ENCODE data around the gene STRN3. TPM values are rescaled to one million over a fixed set of nuclear protein-coding genes. Genes with fewer than 3 reads are reported as not detected.

STRN3 gene
- total and polyA plus RNA-seq, 10 of the 15 experiments (the other 5 are each of a cell fraction or from before 2014, with no cell fraction given): 7.8 to 27.9 (median 14.1) TPM

DNA sequence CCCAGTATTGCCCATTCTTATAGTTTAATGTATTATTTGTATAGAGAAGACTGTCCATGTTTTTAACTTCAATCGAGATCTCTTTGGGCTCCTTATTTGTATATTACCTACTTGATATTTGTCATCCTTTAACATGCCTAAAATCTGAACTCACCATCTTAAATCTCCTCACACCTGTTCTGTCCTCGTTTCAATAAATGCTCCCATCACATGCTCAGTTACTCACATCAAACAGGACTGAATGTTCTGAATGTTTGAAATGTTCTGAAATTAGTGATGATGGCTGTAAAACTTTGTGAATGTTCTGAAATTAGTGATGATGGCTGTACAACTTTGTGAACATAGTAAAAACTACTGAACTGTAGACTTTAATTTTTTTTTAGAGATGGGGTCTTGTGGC, 117.4 kb downstream of the STRN3 start:
- DNase-seq (ENCODE audit: low read depth, low spot score): no peak
- ChIA-PET POLR2A (no interaction called here), CTCF (no interaction called here)

More for the DNA sequence above, 117.4 kb downstream of the STRN3 start:
- no peak overlapping the region for H3K9ac ChIP-seq (ENCODE audit: control insufficient read depth, insufficient read depth, low read length)
- H3K79me2 ChIP-seq (ENCODE audit: control insufficient read depth, insufficient read depth, low read length): no peaks in the 10 kb centered on the region
- H3K4me2 ChIP-seq (ENCODE audit: control insufficient read depth, insufficient read depth): no peak overlapping the region
- SMC1A ChIA-PET (ENCODE audit: uncharacterized antibody, unreplicated experiment): no interaction called here
- 49% methylated on average over 2 of the region's 2 CpGs for WGBS (ENCODE audit: insufficient coverage, insufficient replicate concordance, low lambda C conversion rate, missing lambda C conversion rate)
- H3K36me3 ChIP-seq (ENCODE audit: control insufficient read depth in 2 of 2, insufficient read depth in 2 of 2, low read length in 1 of 2): peaks cover 1 to 12% of the 10 kb centered on the region in 2 experiments
- no peaks in the 10 kb centered on the region for H3K4me1 ChIP-seq (ENCODE audit: control insufficient read depth, insufficient read depth, low read length)
- TF ChIP-seq, protein P1, sequence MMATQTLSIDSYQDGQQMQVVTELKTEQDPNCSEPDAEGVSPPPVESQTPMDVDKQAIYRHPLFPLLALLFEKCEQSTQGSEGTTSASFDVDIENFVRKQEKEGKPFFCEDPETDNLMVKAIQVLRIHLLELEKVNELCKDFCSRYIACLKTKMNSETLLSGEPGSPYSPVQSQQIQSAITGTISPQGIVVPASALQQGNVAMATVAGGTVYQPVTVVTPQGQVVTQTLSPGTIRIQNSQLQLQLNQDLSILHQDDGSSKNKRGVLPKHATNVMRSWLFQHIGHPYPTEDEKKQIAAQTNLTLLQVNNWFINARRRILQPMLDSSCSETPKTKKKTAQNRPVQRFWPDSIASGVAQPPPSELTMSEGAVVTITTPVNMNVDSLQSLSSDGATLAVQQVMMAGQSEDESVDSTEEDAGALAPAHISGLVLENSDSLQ (IDR thresholded peaks at IDR 0.05): no peak
- TF ChIP-seq CREM (IDR thresholded peaks at IDR 0.05; ENCODE audit: low read depth): no peak
- TF ChIP-seq, protein P2, sequence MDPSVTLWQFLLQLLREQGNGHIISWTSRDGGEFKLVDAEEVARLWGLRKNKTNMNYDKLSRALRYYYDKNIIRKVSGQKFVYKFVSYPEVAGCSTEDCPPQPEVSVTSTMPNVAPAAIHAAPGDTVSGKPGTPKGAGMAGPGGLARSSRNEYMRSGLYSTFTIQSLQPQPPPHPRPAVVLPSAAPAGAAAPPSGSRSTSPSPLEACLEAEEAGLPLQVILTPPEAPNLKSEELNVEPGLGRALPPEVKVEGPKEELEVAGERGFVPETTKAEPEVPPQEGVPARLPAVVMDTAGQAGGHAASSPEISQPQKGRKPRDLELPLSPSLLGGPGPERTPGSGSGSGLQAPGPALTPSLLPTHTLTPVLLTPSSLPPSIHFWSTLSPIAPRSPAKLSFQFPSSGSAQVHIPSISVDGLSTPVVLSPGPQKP (IDR thresholded peaks at IDR 0.05; ENCODE audit: low read depth, low read length): no peak
- TF ChIP-seq BCL11A (IDR thresholded peaks at IDR 0.05; ENCODE audit: low read depth, low read length): no peak
- TF ChIP-seq SREBF2 (IDR thresholded peaks at IDR 0.05; ENCODE audit: low read length): no peak
- TF ChIP-seq YBX1 (IDR thresholded peaks at IDR 0.05): no peak
- TF ChIP-seq TAF1 (IDR thresholded peaks at IDR 0.05; ENCODE audit: borderline replicate concordance, low read depth, low read length): no peak
- TF ChIP-seq, protein P3, sequence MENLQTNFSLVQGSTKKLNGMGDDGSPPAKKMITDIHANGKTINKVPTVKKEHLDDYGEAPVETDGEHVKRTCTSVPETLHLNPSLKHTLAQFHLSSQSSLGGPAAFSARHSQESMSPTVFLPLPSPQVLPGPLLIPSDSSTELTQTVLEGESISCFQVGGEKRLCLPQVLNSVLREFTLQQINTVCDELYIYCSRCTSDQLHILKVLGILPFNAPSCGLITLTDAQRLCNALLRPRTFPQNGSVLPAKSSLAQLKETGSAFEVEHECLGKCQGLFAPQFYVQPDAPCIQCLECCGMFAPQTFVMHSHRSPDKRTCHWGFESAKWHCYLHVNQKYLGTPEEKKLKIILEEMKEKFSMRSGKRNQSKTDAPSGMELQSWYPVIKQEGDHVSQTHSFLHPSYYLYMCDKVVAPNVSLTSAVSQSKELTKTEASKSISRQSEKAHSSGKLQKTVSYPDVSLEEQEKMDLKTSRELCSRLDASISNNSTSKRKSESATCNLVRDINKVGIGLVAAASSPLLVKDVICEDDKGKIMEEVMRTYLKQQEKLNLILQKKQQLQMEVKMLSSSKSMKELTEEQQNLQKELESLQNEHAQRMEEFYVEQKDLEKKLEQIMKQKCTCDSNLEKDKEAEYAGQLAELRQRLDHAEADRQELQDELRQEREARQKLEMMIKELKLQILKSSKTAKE (IDR thresholded peaks at IDR 0.05; ENCODE audit: low read depth, poor library complexity, severe bottlenecking): no peak
- no peak for TF ChIP-seq SPI1 (IDR thresholded peaks at IDR 0.05; ENCODE audit: borderline replicate concordance, insufficient read depth, low read depth, low read length)
- no peak for ATAC-seq
- no TSS peak for BruUV-seq (replicated peaks)
- in situ Hi-C loops (cut with MboI): loop anchor here (5.0 kb wide), 1 partner anchor 252 kb away; no protein-coding TSS in a partner anchor
- intact Hi-C loops (cut with micrococcal nuclease; ENCODE audit: unreplicated experiment): no loop called here
- no peaks in the 10 kb centered on the region for H3K9me3 ChIP-seq (replicated peaks; ENCODE audit: control insufficient read depth, insufficient read depth, low read length)
- H3K4me3 ChIP-seq: no peak overlapping the region
- H3K27me3 ChIP-seq (replicated peaks in 1 of 2; ENCODE audit: control insufficient read depth in 2 of 2, insufficient read depth in 2 of 2, low read length in 1 of 2): no peaks in the 10 kb centered on the region
- FAIRE-seq: no peak
- no peak overlapping the region for H3K27ac ChIP-seq (ENCODE audit: control insufficient read depth, insufficient read depth)
- no peaks in the 10 kb centered on the region for H4K20me1 ChIP-seq (ENCODE audit: control insufficient read depth, insufficient read depth)
- H2AFZ ChIP-seq (ENCODE audit: control insufficient read depth, low read depth, low read length): no peak overlapping the region
- RAD21 ChIA-PET (ENCODE audit: unreplicated experiment): no interaction called here
